Retina (tissue), 1 donor: ENCODE measurements around the gene SIAE.
"Not testable (repeated sequence)": the region's sequence is repeated elsewhere in the genome, so short reads cannot be mapped to it uniquely, and the experiment has no call there.

ENCODE experiments used
- DNase-seq: peaks from one replicate; pipeline ENCODE4 v3.0.0-alpha.2; 2016

Gene SIAE

GRCh38 chr11:124622531-124623451 is 50.7 kb downstream of the SIAE start, which contains the start of gene TBRG1:
Gene TBRG1 (plus strand): TSS chr11:124622864. CDS start chr11:124623084, 220 bp downstream.
- peak; percentile 97 for DNase-seq

- no peak for DNase-seq
These were observed 54.7 kb downstream of the SIAE start for GRCh38 chr11:124618863-124619262.

DNA sequence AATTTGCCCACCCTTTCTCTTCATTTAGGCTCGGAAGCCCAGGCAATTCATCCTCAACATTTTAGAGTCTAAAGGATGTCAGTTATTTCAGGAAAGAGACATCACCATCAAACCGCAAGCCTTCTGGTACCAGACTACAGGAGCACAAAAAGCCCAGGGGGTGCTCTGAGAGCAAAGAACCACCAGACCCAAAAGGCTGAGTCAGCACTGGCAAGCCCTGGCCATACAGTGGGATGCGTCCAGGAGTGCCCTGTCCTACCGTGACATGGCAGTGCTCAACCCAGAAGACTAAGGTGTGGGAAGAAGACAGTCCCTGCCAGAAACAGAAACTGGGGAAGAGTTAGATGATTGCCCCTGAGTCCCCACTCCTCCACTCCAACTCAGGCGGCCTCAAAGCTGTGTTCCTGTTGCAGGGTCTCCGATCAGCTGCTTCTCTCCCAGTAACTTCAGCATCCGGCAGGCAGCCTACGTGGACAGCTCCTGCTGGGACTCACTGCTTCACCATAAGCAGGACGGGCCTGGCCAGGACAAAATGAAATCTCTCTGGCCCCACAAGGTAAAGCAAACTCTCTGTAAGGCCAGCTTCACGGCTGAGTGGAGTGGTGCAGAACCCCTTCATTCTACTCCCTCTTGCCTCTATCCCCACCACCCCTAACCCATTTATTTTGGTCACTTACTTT is 60.8 kb downstream of the SIAE start:
- DNase-seq = peak; percentile 13

DNA sequence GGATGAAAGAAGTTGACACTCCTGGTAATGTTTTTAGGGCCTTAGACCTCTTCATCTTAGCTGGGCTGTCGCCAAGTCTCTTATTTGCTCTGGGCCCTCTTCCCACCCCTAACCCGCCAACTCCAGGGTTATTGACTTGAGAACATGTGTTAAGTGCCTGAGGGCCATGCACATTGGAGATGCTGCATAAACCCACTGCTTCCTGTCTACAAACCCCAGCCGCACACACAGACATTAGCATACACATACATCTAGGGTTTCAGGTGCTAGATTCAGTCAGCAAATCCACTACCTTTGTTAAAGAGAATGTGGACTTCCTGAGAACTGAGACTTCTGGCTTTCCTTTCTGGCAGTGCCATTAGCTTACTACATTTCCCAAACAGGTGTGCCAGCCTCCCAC is 61.5 kb downstream of the SIAE start:
- DNase-seq = no peak

DNA sequence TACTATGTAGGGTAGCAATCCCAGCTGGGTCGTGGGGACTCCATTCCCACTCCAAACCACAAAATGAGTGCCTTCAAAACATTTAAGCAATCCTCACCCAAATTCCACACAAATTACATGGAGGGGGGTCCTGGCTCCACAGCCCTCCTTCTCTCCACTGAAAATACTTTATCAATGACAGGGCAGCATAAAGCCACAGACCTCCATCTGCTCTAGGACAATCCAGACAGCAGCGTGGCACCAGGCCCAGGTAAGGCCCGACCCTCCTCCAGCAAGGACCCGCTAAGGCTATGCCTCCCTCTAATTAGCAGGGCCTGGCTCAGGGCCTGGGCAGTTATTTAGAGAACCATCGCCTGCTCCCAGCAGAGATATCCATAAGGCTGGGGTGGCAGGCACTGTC is 62.5 kb downstream of the SIAE start, which contains the start of gene PANX3:
Gene PANX3, plus strand, starts transcription at position 365 of the 400 bp plus-strand sequence. CDS start 129 bp downstream, outside the sequence.
- no peak for DNase-seq

- no peak for DNase-seq
These were observed 63.2 kb downstream of the SIAE start for GRCh38 chr11:124610295-124610694.

DNA sequence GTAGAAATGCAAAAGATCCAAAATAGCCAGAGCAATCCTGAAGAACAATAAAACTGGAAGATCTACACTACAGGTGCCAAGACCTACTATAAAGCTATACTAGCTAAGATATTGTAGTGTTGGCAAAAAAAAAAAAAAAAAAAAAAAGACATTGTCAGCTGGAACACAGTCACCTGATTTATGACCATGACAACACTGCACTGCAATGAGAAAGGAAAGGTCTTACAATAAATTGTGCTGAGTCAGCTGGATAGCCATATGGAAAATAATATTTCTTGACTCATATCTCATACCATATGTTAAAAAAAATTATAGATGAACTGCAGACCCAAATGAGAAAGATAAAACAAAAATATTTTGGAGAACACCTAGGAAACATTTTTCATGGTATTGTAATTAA is 65.4 kb downstream of the SIAE start:
- no peak for DNase-seq

DNA sequence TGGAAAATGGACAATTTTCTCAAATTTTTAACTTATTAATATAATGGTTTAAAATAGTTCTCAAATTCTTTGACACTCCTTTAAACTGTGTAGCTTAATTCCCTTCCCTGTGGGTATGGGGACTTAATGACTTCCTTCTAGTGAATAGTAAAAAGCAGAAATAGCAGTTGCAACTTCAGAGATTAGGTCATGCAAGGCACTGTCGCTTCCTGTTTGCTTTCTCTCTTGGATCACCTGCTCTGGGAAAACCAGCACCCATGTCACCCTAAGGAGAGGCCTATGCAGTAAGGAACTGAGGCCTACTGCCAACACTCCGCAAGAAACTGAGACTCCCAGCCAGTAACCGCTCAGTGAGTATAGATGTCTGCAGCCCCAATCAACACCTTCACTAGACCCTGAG is 67.8 kb downstream of the SIAE start:
- no peak for DNase-seq

- DNase-seq = not testable (repeated sequence)
These were observed 70.8 kb downstream of the SIAE start for GRCh38 chr11:124602723-124603122.

DNA sequence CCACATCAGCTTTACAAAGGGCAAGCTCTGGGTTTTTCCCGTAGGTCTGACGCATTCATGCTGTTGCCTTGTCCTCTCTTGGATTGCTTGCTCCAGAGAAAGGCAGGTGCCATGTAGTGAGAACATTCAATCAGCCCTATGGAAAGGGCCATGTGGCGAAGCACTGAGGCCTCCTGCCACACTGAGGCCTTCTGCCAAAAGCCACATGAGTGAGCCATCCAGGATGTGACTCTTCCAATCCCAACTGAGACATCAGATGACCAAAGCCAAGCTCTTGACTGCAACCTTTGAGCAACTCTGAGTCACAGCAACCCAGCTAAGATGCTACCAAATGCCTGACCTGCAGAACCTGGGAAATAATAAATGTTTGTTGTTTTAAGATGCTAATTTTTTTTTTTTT is 71.3 kb downstream of the SIAE start:
- no peak for DNase-seq

GRCh38 chr11:124600621-124601320 is 72.8 kb downstream of the SIAE start:
- no peak for DNase-seq

DNA sequence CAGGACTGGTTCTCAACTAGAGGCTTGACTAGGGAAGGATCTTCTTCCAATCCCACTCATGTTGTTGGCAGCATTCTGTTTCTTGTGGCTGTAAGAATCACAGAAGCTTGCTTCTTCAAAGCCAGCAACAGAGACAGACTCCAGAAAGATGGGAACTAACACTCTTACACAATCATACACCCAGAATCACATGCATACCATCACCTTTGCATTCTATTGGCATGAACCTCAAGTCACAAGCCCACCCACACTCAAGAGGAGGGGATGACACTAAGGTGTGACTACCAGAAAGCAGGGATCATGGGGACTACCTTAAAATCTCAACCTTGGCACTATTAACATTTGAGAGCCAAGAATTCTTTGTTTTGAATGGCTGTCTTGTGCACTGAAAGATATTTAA is 75.9 kb downstream of the SIAE start:
- no peak for DNase-seq

DNA sequence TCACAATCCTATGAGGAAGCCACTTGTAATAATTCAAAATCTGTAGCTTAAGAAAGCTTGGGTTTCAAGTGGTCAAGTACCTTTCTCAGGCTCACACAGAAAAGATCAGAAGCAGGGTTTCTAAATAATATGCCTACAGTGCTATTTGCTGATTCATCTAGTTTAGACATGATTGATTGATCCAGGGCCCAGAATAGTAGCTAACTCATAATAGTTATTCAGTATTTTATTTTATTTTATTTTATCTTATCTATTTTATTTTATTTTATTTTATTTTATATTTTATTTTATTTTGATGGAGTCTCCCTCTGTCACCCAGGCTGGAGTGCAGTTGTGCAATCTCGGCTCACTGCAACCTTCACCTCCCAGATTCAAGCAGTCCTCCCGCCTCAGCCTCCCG is 78.2 kb downstream of the SIAE start:
- DNase-seq = no peak

DNA sequence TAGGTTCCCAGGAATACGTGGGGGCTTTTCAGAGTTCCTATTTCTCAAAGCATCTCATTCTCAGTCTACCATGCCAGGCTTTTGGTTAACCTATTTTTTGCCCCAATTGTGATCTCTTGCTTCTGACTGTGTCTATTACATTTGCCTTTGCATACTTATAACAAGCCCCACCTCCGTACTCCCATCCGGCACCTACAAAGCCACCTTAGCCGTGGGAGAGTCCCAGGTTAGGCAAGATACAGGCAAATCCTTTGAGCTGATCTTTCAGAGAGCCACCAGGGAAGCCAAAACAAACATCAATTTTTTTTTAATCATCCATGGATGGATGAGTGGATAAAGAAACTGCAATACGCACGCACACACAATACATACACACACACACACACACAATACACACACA is 80.9 kb downstream of the SIAE start:
- DNase-seq = no peak

DNA sequence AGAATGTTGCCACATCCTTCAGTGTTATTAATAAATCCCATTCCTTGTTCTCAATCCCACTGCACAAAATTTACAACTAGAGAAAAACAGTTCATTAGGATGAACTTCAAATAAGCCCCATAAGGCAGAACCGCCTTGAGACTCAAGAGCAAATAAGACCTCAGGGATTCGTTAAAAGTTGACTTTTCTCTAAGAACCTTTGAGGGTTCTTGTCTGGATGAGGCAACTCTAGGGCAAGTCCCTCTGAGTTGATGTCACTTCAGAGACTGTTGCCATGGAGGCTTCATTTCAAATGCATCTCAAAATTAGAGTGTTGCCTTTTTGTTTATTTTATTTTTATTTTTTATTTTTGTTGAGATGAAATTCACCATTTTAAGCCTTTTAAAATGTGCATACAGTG is 82.1 kb downstream of the SIAE start:
- no peak for DNase-seq

GRCh38 chr11:124586238-124586860 is 87.2 kb downstream of the SIAE start:
- peak; percentile 54 for DNase-seq

DNA sequence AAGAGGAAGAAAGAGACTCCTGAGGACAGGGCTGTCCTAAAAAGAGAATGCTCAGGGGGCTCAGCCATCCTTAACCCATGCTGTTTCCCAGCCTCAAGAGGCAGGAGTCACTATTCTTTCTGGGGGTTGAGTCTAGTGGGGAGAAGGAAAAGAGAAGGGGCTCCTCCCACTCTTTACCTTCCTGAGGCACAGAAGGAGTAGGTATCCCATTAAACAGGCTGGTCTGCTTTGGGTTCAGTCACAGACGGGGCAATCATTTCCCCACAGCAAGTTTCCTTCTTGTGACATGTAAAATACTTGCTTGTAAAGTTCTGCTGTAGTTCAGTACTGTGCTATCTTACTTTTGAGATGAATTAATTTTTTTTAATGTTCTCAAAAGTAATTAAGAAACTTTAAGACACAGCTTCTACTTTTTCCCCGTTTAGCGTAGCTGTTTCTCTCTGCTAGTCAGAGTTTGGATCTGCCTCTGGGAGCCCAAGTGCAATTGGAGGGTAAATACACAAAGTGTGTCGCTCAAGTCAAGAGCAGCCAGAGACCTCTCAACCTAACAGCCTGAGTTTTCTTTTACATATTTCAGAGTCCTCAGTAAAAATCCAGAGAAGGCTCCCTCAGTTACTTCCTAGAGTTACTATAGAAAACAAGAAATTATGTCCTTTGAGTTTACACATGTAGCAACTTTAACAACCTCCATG is 88.7 kb downstream of the SIAE start:
- DNase-seq = no peak

DNA sequence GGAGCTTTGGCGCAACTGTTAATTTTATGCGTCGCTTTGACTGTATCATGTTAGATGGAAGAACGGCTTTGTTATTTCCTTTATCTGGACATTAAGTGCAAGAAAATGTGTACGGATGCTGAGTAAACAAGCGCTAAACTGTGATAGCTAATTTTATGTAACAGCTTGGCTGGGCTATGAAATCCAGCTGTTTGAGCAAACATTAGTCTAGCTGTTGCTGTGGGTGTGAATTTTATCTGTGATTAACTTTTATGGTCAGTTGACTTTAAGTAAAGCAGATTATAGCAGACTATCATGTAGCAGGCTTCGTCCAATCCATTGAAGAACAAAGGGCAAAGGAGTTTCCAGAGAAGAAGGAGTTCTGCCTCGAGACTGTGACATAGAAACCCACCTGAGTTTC is 89.8 kb downstream of the SIAE start:
- no peak for DNase-seq
